Cardiac muscle cell (in vitro differentiated cells and primary cell): ENCODE results near the gene FDXR. TPM values are rescaled to one million over a fixed set of nuclear protein-coding genes. Genes with fewer than 3 reads are reported as not detected.

Source experiments
- DNase-seq, 2 donors: peaks; one replicate each; pipeline versions ENCODE4 v3.0.0 to v3.0.0-alpha.2; 2010 to 2017; ENCODE audit warnings: low read depth in 1 of 2, low spot score in 1 of 2
- H3K27ac ChIP-seq: fragments of 200-600 bp; sonication (generic); 2 replicates; pipeline ENCODE4 v1.5.1; 2016
- H3K27me3 ChIP-seq: fragments of 200-600 bp; sonication (generic); 2 replicates; pipeline ENCODE4 v1.6.0; 2016; ENCODE audit warnings: control low read depth
- H3K36me3 ChIP-seq: fragments of 200-600 bp; sonication (generic); 2 replicates; pipeline ENCODE4 v1.5.1; 2016; ENCODE audit warnings: control low read depth
- H3K4me1 ChIP-seq: fragments of 200-600 bp; sonication (generic); 2 replicates; pipeline ENCODE4 v1.8.1; 2017; ENCODE audit warnings: low read depth, mild to moderate bottlenecking, mixed run types
- H3K4me3 ChIP-seq: fragments of 200-600 bp; sonication (generic); 2 replicates; pipeline ENCODE4 v1.5.1; 2016; ENCODE audit warnings: mild to moderate bottlenecking
- H3K9me3 ChIP-seq: fragments of 200-600 bp; sonication (generic); 2 replicates; pipeline ENCODE4 v1.5.1; 2017; ENCODE audit warnings: low read depth, mild to moderate bottlenecking, control low read depth
- polyA plus RNA-seq: library from polyadenylated mRNA; unstranded; fragments of >200 nt; fragmentation: Nextera tagmentation; extraction: Ambion mirVana; gene quantifications from 2 replicates; pipeline ENCODE4 v1.2.1, GENCODE V29; 2016
- total RNA-seq: library from RNA; depleted of rRNA; stranded (reverse); fragments of >200 nt; gene quantifications from 2 replicates; pipeline ENCODE4 v1.2.3, GENCODE V29; 2016
- TF ChIP-seq, protein P1 (sequence below): IDR thresholded peaks from 2 replicates; pipeline ENCODE4 v1.5.1; 2012; ENCODE audit warnings: low read depth, mild to moderate bottlenecking, low read length

Gene FDXR
- total and polyA plus RNA-seq, 2 experiments from 2014 or later = 44.6 to 49.9 TPM

- Histone ChIP-seq H3K36me3 (no peaks in the 10 kb centered on the region), H3K4me3 (no peak overlapping the region), H3K27me3 (no peaks in the 10 kb centered on the region), H3K9me3 (no peaks in the 10 kb centered on the region), H3K27ac (no peak overlapping the region), H3K4me1 (peaks cover 66% of the 10 kb centered on the region)
- no peak for DNase-seq
- TF ChIP-seq, protein P1, sequence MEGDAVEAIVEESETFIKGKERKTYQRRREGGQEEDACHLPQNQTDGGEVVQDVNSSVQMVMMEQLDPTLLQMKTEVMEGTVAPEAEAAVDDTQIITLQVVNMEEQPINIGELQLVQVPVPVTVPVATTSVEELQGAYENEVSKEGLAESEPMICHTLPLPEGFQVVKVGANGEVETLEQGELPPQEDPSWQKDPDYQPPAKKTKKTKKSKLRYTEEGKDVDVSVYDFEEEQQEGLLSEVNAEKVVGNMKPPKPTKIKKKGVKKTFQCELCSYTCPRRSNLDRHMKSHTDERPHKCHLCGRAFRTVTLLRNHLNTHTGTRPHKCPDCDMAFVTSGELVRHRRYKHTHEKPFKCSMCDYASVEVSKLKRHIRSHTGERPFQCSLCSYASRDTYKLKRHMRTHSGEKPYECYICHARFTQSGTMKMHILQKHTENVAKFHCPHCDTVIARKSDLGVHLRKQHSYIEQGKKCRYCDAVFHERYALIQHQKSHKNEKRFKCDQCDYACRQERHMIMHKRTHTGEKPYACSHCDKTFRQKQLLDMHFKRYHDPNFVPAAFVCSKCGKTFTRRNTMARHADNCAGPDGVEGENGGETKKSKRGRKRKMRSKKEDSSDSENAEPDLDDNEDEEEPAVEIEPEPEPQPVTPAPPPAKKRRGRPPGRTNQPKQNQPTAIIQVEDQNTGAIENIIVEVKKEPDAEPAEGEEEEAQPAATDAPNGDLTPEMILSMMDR = no peak
These were observed 57.7 kb downstream of the FDXR start for GRCh38 chr17:74815067-74815466.

GRCh38 chr17:74814453-74814852 lies 58.3 kb downstream of the FDXR start:
- Histone ChIP-seq H3K4me3 (no peak overlapping the region), H3K27ac (no peak overlapping the region), H3K4me1 (peaks cover 66% of the 10 kb centered on the region), H3K27me3 (no peaks in the 10 kb centered on the region), H3K36me3 (no peaks in the 10 kb centered on the region), H3K9me3 (no peaks in the 10 kb centered on the region)
- no peak for DNase-seq
- TF ChIP-seq, protein P1 = peak; percentile 5

Other genes with a start within 250 kb of the FDXR start
- gene CD300E, start 249.3 kb downstream of the FDXR start, total RNA-seq = 0.07 TPM in 1 of 2 replicates, not detected in the other
- gene CD300E, start 249.3 kb downstream of the FDXR start, polyA plus RNA-seq = 0.34 TPM in 1 of 2 replicates, not detected in the other
- gene CD300LF, start 160.1 kb downstream of the FDXR start, total RNA-seq = not detected in 2 replicates
- not detected in 2 replicates for gene CD300LF, start 160.1 kb downstream of the FDXR start, polyA plus RNA-seq
- 3.4 and 6.9 TPM in 2 replicates for gene RAB37, start 135.7 kb downstream of the FDXR start, total RNA-seq
- gene RAB37, start 135.7 kb downstream of the FDXR start, polyA plus RNA-seq = 4.6 and 4.9 TPM in 2 replicates
- 78.2 and 87.3 TPM in 2 replicates for gene NHERF1, start 124.4 kb downstream of the FDXR start, total RNA-seq
- 95.1 and 111 TPM in 2 replicates for gene NHERF1, start 124.4 kb downstream of the FDXR start, polyA plus RNA-seq
- gene NAT9, start 96.6 kb downstream of the FDXR start, total RNA-seq = 45.9 and 73.1 TPM in 2 replicates
- 56.2 and 96.8 TPM in 2 replicates for gene NAT9, start 96.6 kb downstream of the FDXR start, polyA plus RNA-seq
- 0.95 and 6.1 TPM in 2 replicates for gene GRIN2C, start 13.1 kb downstream of the FDXR start, total RNA-seq
- 0.71 and 1.1 TPM in 2 replicates for gene GRIN2C, start 13.1 kb downstream of the FDXR start, polyA plus RNA-seq
- gene FADS6, start 20.6 kb upstream of the FDXR start, total RNA-seq = 0.83 and 0.85 TPM in 2 replicates
- gene FADS6, start 20.6 kb upstream of the FDXR start, polyA plus RNA-seq = 0.76 and 1.3 TPM in 2 replicates
- gene USH1G, start 50.3 kb upstream of the FDXR start, total RNA-seq = 2.5 and 4.0 TPM in 2 replicates
- 1.9 and 3.1 TPM in 2 replicates for gene USH1G, start 50.3 kb upstream of the FDXR start, polyA plus RNA-seq
- gene OTOP2, start 51.3 kb upstream of the FDXR start, total RNA-seq = not detected in 2 replicates
- not detected in 2 replicates for gene OTOP2, start 51.3 kb upstream of the FDXR start, polyA plus RNA-seq
- not detected in 2 replicates for gene OTOP3, start 62.9 kb upstream of the FDXR start, total RNA-seq
- not detected in 2 replicates for gene OTOP3, start 62.9 kb upstream of the FDXR start, polyA plus RNA-seq
- gene HID1, start 99.8 kb upstream of the FDXR start, total RNA-seq = 35.2 and 46.3 TPM in 2 replicates
- 45.4 and 57.3 TPM in 2 replicates for gene HID1, start 99.8 kb upstream of the FDXR start, polyA plus RNA-seq
- gene CDR2L, start 114.6 kb upstream of the FDXR start, total RNA-seq = 15.1 and 16.4 TPM in 2 replicates
- gene CDR2L, start 114.6 kb upstream of the FDXR start, polyA plus RNA-seq = 5.9 and 8.0 TPM in 2 replicates
- 44.8 and 62.9 TPM in 2 replicates for gene MRPL58, start 139.7 kb upstream of the FDXR start, total RNA-seq
- gene MRPL58, start 139.7 kb upstream of the FDXR start, polyA plus RNA-seq = 39.7 and 48.4 TPM in 2 replicates
- 411 and 666 TPM in 2 replicates for gene ATP5PD, start 174.0 kb upstream of the FDXR start, total RNA-seq
- gene ATP5PD, start 174.0 kb upstream of the FDXR start, polyA plus RNA-seq = 603 and 732 TPM in 2 replicates
- gene KCTD2, start 174.2 kb upstream of the FDXR start, total RNA-seq = 23.9 and 24.4 TPM in 2 replicates
- 20.7 and 22.4 TPM in 2 replicates for gene KCTD2, start 174.2 kb upstream of the FDXR start, polyA plus RNA-seq
- 32.2 and 47.1 TPM in 2 replicates for gene SLC16A5, start 215.0 kb upstream of the FDXR start, total RNA-seq
- 9.9 and 18.8 TPM in 2 replicates for gene SLC16A5, start 215.0 kb upstream of the FDXR start, polyA plus RNA-seq
- gene ARMC7, start 237.0 kb upstream of the FDXR start, total RNA-seq = 8.8 and 10.0 TPM in 2 replicates
- 5.7 and 6.5 TPM in 2 replicates for gene ARMC7, start 237.0 kb upstream of the FDXR start, polyA plus RNA-seq